Measurements from ENCODE around the gene SPSB1.

The SPSB1 gene

GRCh38 chr1:9258629-9259028, 34.1 kb upstream of the SPSB1 start:
- TF ChIP-seq CTCF (IDR thresholded peaks at IDR 0.05; ENCODE audit: insufficient read depth, low read depth, low read length, missing control alignments): no peak
- no peak overlapping the region for H3K4me3 ChIP-seq (ENCODE audit: low read depth, low read length)
- DNase-seq (ENCODE audit: low read depth): no peak

DNA sequence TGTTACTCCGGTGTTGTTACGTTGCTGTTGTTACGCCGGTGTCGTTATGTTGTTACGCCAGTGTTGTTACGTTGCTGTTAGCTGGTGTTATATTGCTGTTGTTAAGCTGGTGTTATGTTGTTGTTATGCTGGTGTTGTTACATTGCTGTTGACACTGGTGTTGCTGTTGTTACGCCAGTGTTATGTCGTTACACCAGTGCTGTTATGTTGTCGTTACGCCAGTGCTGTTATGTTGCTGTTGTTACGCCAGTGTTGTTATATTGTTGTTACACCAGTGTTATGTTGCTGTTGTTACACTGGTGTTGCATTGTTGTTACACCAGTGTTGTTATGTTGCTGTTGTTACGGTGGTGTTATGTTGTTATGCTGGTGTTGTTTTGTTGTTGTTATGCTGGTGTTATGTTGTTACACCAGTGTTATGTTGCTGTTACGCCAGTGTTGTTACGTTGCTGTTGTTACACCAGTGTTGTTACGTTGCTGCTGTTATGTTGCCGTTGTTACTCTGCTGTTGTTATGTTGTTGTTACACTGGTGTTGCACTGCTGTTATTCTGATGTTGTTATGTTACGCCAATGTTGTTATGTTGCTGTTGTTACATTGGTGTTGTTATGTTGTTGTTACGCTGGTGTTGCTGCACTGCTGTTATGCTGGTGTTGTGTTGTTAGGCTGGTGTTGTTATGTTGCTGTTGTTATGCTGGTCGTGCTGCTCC, 32.5 kb upstream of the SPSB1 start:
- TF ChIP-seq CTCF (IDR thresholded peaks at IDR 0.05; ENCODE audit: insufficient read depth, low read depth, low read length, missing control alignments): no peak
- no peak overlapping the region for H3K4me3 ChIP-seq (ENCODE audit: low read depth, low read length)
- no peak for DNase-seq (ENCODE audit: low read depth)

- H3K4me3 ChIP-seq (ENCODE audit: low read depth, low read length): no peak overlapping the region
- no peak for DNase-seq (ENCODE audit: low read depth)
These were observed 31.2 kb upstream of the SPSB1 start for GRCh38 chr1:9261496-9261895.

DNA sequence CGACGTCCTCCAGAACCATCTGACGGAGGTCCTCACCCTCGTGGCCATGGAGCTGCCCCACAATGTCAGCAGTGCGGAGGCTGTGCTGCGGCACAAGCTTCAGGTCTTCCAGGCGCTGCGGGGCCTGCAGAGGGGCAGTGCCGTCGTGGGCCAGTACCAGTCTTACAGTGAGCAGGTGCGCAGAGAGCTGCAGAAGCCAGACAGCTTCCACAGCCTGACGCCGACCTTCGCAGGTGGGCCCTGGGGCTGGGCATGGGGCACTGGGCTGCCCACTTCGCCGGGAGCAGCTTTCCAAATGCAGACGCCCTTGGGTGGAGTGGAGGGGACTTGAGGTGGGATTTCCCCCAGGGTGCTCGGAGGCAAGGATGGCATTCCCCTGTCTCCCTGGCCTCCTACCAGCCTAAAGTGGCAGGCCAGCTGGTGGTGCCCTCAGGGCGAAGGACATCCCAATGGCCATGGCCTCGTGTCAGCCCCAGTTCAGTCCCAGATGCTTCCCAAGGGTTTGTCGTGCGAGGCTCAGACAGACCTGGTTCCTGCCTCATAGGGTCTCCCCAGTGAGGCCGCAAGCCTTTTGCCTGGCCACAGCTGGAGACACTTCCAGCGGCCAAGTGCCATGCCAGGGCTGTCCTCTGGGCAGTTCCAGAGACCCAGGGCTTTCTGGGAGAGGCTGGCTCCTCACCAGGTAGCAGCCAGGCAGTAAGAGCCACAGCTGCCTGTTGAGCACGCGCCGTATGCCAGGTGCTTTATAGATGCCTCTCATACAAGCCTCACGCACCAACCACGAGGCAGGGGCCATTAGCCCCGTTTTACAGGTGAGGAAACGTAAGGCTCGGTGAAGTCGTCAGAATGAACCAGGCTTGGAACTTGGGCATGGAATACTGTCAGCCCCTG, 30.4 kb upstream of the SPSB1 start:
- H3K4me3 ChIP-seq (ENCODE audit: low read depth, low read length): no peak overlapping the region
- no peak for DNase-seq (ENCODE audit: low read depth)
- no peak for TF ChIP-seq CTCF (IDR thresholded peaks at IDR 0.05; ENCODE audit: insufficient read depth, low read depth, low read length, missing control alignments)

More at GRCh38 chr1:9261496-9261895, 31.2 kb upstream of the SPSB1 start:
- TF ChIP-seq CTCF (IDR thresholded peaks at IDR 0.05; ENCODE audit: insufficient read depth, low read depth, low read length, missing control alignments): no peak

GRCh38 chr1:9263276-9263855, 29.3 kb upstream of the SPSB1 start:
- no peak overlapping the region for H3K4me3 ChIP-seq (ENCODE audit: low read depth, low read length)
- no peak for DNase-seq (ENCODE audit: low read depth)
- TF ChIP-seq CTCF (IDR thresholded peaks at IDR 0.05; ENCODE audit: insufficient read depth, low read depth, low read length, missing control alignments): no peak

DNA sequence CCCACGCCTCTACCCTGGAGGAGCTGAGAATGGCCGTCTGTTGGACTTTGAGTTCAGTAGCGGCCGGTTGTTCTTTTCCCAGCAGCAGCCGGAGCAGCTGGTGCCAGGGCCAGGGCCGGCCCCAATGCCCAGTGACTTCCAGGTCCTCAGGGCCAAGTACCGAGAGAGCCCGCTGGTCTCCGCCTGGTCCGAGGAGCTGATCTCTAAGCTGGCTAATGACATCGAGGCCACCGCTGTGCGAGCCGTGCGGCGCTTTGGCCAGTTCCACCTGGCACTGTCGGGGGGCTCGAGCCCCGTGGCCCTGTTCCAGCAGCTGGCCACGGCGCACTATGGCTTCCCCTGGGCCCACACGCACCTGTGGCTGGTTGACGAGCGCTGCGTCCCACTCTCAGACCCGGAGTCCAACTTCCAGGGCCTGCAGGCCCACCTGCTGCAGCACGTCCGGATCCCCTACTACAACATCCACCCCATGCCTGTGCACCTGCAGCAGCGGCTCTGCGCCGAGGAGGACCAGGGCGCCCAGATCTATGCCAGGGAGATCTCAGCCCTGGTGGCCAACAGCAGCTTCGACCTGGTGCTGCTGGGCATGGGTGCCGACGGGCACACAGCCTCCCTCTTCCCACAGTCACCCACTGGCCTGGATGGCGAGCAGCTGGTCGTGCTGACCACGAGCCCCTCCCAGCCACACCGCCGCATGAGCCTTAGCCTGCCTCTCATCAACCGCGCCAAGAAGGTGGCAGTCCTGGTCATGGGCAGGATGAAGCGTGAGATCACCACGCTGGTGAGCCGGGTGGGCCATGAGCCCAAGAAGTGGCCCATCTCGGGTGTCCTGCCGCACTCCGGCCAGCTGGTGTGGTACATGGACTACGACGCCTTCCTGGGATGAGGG, 28.5 kb upstream of the SPSB1 start:
- TF ChIP-seq CTCF (IDR thresholded peaks at IDR 0.05; ENCODE audit: insufficient read depth, low read depth, low read length, missing control alignments): no peak
- no peak overlapping the region for H3K4me3 ChIP-seq (ENCODE audit: low read depth, low read length)
- no peak for DNase-seq (ENCODE audit: low read depth)
